ENCODE data around the gene TENM4. TPM values are rescaled to one million over a fixed set of nuclear protein-coding genes. Genes with fewer than 3 reads are reported as not detected.

TENM4 gene
- total and polyA plus RNA-seq, 4 donors = 24.8 to 70.5 (median 38.1) TPM

DNA sequence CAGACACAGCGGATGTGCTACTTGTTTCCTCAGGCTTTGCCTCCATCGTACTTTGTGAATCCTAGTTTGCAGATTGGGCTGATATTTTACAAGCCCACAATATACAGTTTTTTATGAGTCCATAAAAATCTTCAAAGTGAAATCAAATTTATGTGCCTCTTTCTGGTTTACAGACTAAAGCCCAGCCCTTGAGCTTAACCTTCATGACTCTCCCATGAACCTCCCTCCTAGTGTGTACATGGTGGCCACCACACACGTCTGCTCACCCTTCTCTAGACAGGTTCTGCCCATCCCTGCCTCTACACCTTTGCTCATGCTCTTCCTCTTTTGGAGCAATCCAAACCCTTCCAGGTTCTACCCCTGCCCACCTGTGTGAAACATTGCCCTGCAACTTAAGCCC, 129.4 kb downstream of the TENM4 start:
- 88% methylated on average over 1 of the region's 3 CpGs for WGBS (ENCODE audit: insufficient coverage)
- no peaks in the 10 kb centered on the region for H3K36me3 ChIP-seq (ENCODE audit: control insufficient read depth, insufficient read depth, low read length)
- no peaks in the 10 kb centered on the region for H3K27me3 ChIP-seq (ENCODE audit: control insufficient read depth, insufficient read depth, low read length)
- H3K9me3 ChIP-seq (ENCODE audit: control insufficient read depth, insufficient read depth, low read length) = no peaks in the 10 kb centered on the region
- H3K27ac ChIP-seq (ENCODE audit: low read depth, low read length) = no peak overlapping the region
- peaks cover 28% of the 10 kb centered on the region for H3K4me1 ChIP-seq (ENCODE audit: control insufficient read depth, insufficient read depth, low read length)
- DNase-seq (ENCODE audit: low read depth in 4 of 6, low spot score in 6 of 6) = no peak
- no peak overlapping the region for H3K4me3 ChIP-seq (ENCODE audit: low read depth, low read length)

- H3K9me3 ChIP-seq (ENCODE audit: control insufficient read depth, insufficient read depth, low read length) = no peaks in the 10 kb centered on the region
- peak in 1 of 6 donors; percentile 67 for DNase-seq (ENCODE audit: low read depth in 4 of 6, low spot score in 6 of 6)
- no peaks in the 10 kb centered on the region for H3K36me3 ChIP-seq (ENCODE audit: control insufficient read depth, insufficient read depth, low read length)
- no peak overlapping the region for H3K4me3 ChIP-seq (ENCODE audit: low read depth, low read length)
- peaks cover 28% of the 10 kb centered on the region for H3K4me1 ChIP-seq (ENCODE audit: control insufficient read depth, insufficient read depth, low read length)
- no peak overlapping the region for H3K27ac ChIP-seq (ENCODE audit: low read depth, low read length)
- WGBS (ENCODE audit: insufficient coverage) = 64% methylated on average over 4 of the region's 5 CpGs
- H3K27me3 ChIP-seq (ENCODE audit: control insufficient read depth, insufficient read depth, low read length) = no peaks in the 10 kb centered on the region
Measured at GRCh38 chr11:79309407-79309806, 131.4 kb downstream of the TENM4 start.

GRCh38 chr11:79308429-79308828, 132.4 kb downstream of the TENM4 start:
- no peak for DNase-seq (ENCODE audit: low read depth in 4 of 6, low spot score in 6 of 6)
- peaks cover 18% of the 10 kb centered on the region for H3K4me1 ChIP-seq (ENCODE audit: control insufficient read depth, insufficient read depth, low read length)
- 100% methylated on average over 3 of the region's 4 CpGs for WGBS (ENCODE audit: insufficient coverage)
- H3K27ac ChIP-seq (ENCODE audit: low read depth, low read length) = no peak overlapping the region
- no peaks in the 10 kb centered on the region for H3K27me3 ChIP-seq (ENCODE audit: control insufficient read depth, insufficient read depth, low read length)
- no peaks in the 10 kb centered on the region for H3K36me3 ChIP-seq (ENCODE audit: control insufficient read depth, insufficient read depth, low read length)
- no peaks in the 10 kb centered on the region for H3K9me3 ChIP-seq (ENCODE audit: control insufficient read depth, insufficient read depth, low read length)
- H3K4me3 ChIP-seq (ENCODE audit: low read depth, low read length) = no peak overlapping the region

DNA sequence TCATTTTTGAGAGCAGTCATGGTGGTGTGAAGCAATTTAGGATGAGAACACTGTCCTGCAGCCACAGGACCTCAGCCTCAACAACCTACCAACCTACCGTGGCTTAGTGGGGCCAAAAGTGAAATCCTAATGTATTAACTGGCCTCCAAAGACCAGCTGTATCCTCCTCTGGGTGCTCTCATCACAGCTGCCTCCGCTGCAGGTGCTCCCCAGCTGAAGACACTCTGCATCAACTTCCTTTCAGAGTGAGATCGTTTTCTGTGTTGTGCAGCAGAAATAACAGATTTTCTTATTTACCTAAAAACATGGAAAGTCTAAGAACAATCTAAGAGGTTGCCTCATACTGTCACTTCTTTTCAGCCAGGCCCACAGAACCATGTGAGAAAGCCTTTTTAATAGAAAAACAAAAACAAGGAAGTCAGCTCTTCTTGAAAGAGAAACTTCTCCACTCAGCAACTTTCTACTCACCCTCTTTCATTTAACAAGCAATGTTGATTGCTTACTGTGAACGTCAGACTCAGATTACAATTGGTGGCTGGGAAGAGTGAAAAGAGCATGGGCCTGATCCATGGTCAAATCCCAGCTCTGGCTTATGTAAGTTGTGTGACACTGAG, 136.1 kb downstream of the TENM4 start:
- H3K4me1 ChIP-seq (ENCODE audit: control insufficient read depth, insufficient read depth, low read length) = peaks cover 6% of the 10 kb centered on the region
- H3K27me3 ChIP-seq (ENCODE audit: control insufficient read depth, insufficient read depth, low read length) = no peaks in the 10 kb centered on the region
- H3K27ac ChIP-seq (ENCODE audit: low read depth, low read length) = no peak overlapping the region
- WGBS (ENCODE audit: insufficient coverage) = 82% methylated on average over 1 of the region's 4 CpGs
- no peak for DNase-seq (ENCODE audit: low read depth in 4 of 6, low spot score in 6 of 6)
- no peaks in the 10 kb centered on the region for H3K9me3 ChIP-seq (ENCODE audit: control insufficient read depth, insufficient read depth, low read length)
- H3K4me3 ChIP-seq (ENCODE audit: low read depth, low read length) = no peak overlapping the region
- no peaks in the 10 kb centered on the region for H3K36me3 ChIP-seq (ENCODE audit: control insufficient read depth, insufficient read depth, low read length)

- no peak for DNase-seq (ENCODE audit: low read depth in 4 of 6, low spot score in 6 of 6)
- H3K27ac ChIP-seq (ENCODE audit: low read depth, low read length) = no peak overlapping the region
- peaks cover 8% of the 10 kb centered on the region for H3K4me1 ChIP-seq (ENCODE audit: control insufficient read depth, insufficient read depth, low read length)
- H3K27me3 ChIP-seq (ENCODE audit: control insufficient read depth, insufficient read depth, low read length) = no peaks in the 10 kb centered on the region
- H3K4me3 ChIP-seq (ENCODE audit: low read depth, low read length) = no peak overlapping the region
- no peaks in the 10 kb centered on the region for H3K9me3 ChIP-seq (ENCODE audit: control insufficient read depth, insufficient read depth, low read length)
- H3K36me3 ChIP-seq (ENCODE audit: control insufficient read depth, insufficient read depth, low read length) = no peaks in the 10 kb centered on the region
- WGBS (ENCODE audit: insufficient coverage) = 0% methylated on average over 1 of the region's 3 CpGs
Measured at GRCh38 chr11:79296141-79296540, 144.7 kb downstream of the TENM4 start.

- no peak overlapping the region for H3K4me3 ChIP-seq (ENCODE audit: low read depth, low read length)
- no peak for DNase-seq (ENCODE audit: low read depth in 4 of 6, low spot score in 6 of 6)
- H3K4me1 ChIP-seq (ENCODE audit: control insufficient read depth, insufficient read depth, low read length) = peaks cover 11% of the 10 kb centered on the region
- WGBS (ENCODE audit: insufficient coverage) = 84% methylated on average over 6 of the region's 8 CpGs
- H3K36me3 ChIP-seq (ENCODE audit: control insufficient read depth, insufficient read depth, low read length) = no peaks in the 10 kb centered on the region
- no peaks in the 10 kb centered on the region for H3K27me3 ChIP-seq (ENCODE audit: control insufficient read depth, insufficient read depth, low read length)
- no peaks in the 10 kb centered on the region for H3K9me3 ChIP-seq (ENCODE audit: control insufficient read depth, insufficient read depth, low read length)
- no peak overlapping the region for H3K27ac ChIP-seq (ENCODE audit: low read depth, low read length)
Measured at GRCh38 chr11:79294845-79295731, 145.7 kb downstream of the TENM4 start.

- 62% methylated on average over 4 of the region's 4 CpGs for WGBS (ENCODE audit: insufficient coverage)
Measured at GRCh38 chr11:79291948-79292347, 148.9 kb downstream of the TENM4 start.

GRCh38 chr11:79290761-79291160, 150.1 kb downstream of the TENM4 start:
- Histone ChIP-seq H3K36me3 (ENCODE audit: control insufficient read depth, insufficient read depth, low read length) (no peaks in the 10 kb centered on the region), H3K4me3 (ENCODE audit: low read depth, low read length) (no peak overlapping the region), H3K4me1 (ENCODE audit: control insufficient read depth, insufficient read depth, low read length) (peaks cover 11% of the 10 kb centered on the region), H3K9me3 (ENCODE audit: control insufficient read depth, insufficient read depth, low read length) (no peaks in the 10 kb centered on the region), H3K27ac (ENCODE audit: low read depth, low read length) (no peak overlapping the region), H3K27me3 (ENCODE audit: control insufficient read depth, insufficient read depth, low read length) (no peaks in the 10 kb centered on the region)
- DNase-seq (ENCODE audit: low read depth in 4 of 6, low spot score in 6 of 6) = no peak

More at GRCh38 chr11:79291948-79292347, 148.9 kb downstream of the TENM4 start:
- no peaks in the 10 kb centered on the region for H3K36me3 ChIP-seq (ENCODE audit: control insufficient read depth, insufficient read depth, low read length)
- DNase-seq (ENCODE audit: low read depth in 4 of 6, low spot score in 6 of 6) = no peak
- no peak overlapping the region for H3K27ac ChIP-seq (ENCODE audit: low read depth, low read length)
- peaks cover 11% of the 10 kb centered on the region for H3K4me1 ChIP-seq (ENCODE audit: control insufficient read depth, insufficient read depth, low read length)
- no peaks in the 10 kb centered on the region for H3K27me3 ChIP-seq (ENCODE audit: control insufficient read depth, insufficient read depth, low read length)
- no peaks in the 10 kb centered on the region for H3K9me3 ChIP-seq (ENCODE audit: control insufficient read depth, insufficient read depth, low read length)
- H3K4me3 ChIP-seq (ENCODE audit: low read depth, low read length) = no peak overlapping the region

DNA sequence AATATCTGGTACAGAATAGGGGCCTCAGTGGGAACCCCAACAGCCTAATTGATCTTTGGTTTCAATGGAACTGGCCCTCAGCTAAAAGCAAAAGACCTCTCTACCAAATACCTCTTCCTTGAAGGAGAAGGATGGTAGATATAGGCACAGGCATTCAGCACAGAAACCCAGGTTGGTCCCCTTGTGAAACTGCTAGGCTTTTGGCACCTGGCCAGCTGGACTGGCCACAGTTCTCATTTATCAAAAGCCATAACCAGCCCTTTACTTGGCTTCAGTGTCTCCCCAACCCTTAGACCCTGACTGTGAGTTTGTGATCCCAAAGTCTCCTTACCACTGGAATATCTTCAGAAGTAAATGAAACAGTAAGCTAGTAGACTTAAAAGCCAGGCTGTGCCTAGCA, 152.9 kb downstream of the TENM4 start:
- H3K36me3 ChIP-seq (ENCODE audit: control insufficient read depth, insufficient read depth, low read length) = no peaks in the 10 kb centered on the region
- H3K27me3 ChIP-seq (ENCODE audit: control insufficient read depth, insufficient read depth, low read length) = no peaks in the 10 kb centered on the region
- DNase-seq (ENCODE audit: low read depth in 4 of 6, low spot score in 6 of 6) = no peak
- H3K9me3 ChIP-seq (ENCODE audit: control insufficient read depth, insufficient read depth, low read length) = no peaks in the 10 kb centered on the region
- no peak overlapping the region for H3K4me3 ChIP-seq (ENCODE audit: low read depth, low read length)
- peaks cover 11% of the 10 kb centered on the region for H3K4me1 ChIP-seq (ENCODE audit: control insufficient read depth, insufficient read depth, low read length)
- H3K27ac ChIP-seq (ENCODE audit: low read depth, low read length) = no peak overlapping the region

GRCh38 chr11:79285756-79286155, 155.1 kb downstream of the TENM4 start:
- Histone ChIP-seq H3K9me3 (ENCODE audit: control insufficient read depth, insufficient read depth, low read length) (no peaks in the 10 kb centered on the region), H3K27me3 (ENCODE audit: control insufficient read depth, insufficient read depth, low read length) (no peaks in the 10 kb centered on the region), H3K27ac (ENCODE audit: low read depth, low read length) (no peak overlapping the region), H3K4me1 (ENCODE audit: control insufficient read depth, insufficient read depth, low read length) (no peaks in the 10 kb centered on the region), H3K4me3 (ENCODE audit: low read depth, low read length) (no peak overlapping the region), H3K36me3 (ENCODE audit: control insufficient read depth, insufficient read depth, low read length) (no peaks in the 10 kb centered on the region)
- WGBS (ENCODE audit: insufficient coverage) = 87% methylated on average over 2 of the region's 2 CpGs
- no peak for DNase-seq (ENCODE audit: low read depth in 4 of 6, low spot score in 6 of 6)
